HEK293 (cell line): ENCODE measurements around the gene TWSG1.

Source experiments
- CTCF ChIA-PET: fragments of 350-600 bp; formaldehyde crosslinking; extraction: SDS; loops from one replicate; lab custom pipeline; 2021; ENCODE audit warnings: antibody characterized with exemption; lab: Yijun Ruan, JAX
- POLR2A ChIA-PET: fragments of 300-600 bp; formaldehyde crosslinking; extraction: SDS; loops from one replicate; lab custom pipeline; 2020; ENCODE audit warnings: antibody characterized with exemption, inconsistent platforms; lab: Yijun Ruan, JAX
- H3K27ac ChIP-seq: fragments of 200-500 bp; sonication (Bioruptor generic); 2 replicates; pipeline ENCODE4 v1.5.1; 2014; ENCODE audit warnings: low read depth, low read length, control low read depth, inconsistent platforms; ENCODE audit errors: extremely low read depth
- H3K36me3 ChIP-seq, 2 experiments: fragments of 200-500 bp in 1 of 2; sonication (Bioruptor generic) in 1 of 2; 1 replicate in 1 of 2; 2 replicates in 1 of 2; pipeline ENCODE4 v1.5.1; 2014 to 2017; ENCODE audit warnings: inconsistent platforms in 2 of 2, low read length in 2 of 2; ENCODE audit not compliant: control insufficient read depth in 2 of 2, insufficient read depth in 1 of 2
- H3K4me1 ChIP-seq: fragments of 200-500 bp; sonication (Bioruptor generic); 2 replicates; pipeline ENCODE4 v1.5.1; 2014; ENCODE audit warnings: mild to moderate bottlenecking, low read length, inconsistent platforms; ENCODE audit not compliant: control insufficient read depth, insufficient read depth
- H3K4me3 ChIP-seq: 2 replicates; pipeline ENCODE4 v1.5.1; 2011; ENCODE audit warnings: low read depth, mild to moderate bottlenecking, control low read depth, low read length, moderate library complexity
- H3K9me3 ChIP-seq: fragments of 200-500 bp; sonication (Bioruptor generic); 2 replicates; pipeline ENCODE4 v1.5.1; 2014; ENCODE audit warnings: low read depth, low read length, inconsistent platforms; ENCODE audit not compliant: control insufficient read depth, insufficient read depth
- BCL6B ChIP-seq: fragments of 450-650 bp; formaldehyde crosslinking; IDR thresholded peaks from 2 replicates; pipeline ENCODE4 v1.5.1; 2017; ENCODE audit warnings: missing biosample characterization, missing genetic modification characterization
- GLI2 ChIP-seq: fragments of 450-650 bp; formaldehyde crosslinking; IDR thresholded peaks from 2 replicates; pipeline ENCODE4; 2017; ENCODE audit warnings: missing biosample characterization, missing genetic modification characterization, low read depth, borderline replicate concordance
- GLIS1 ChIP-seq: fragments of 450-650 bp; formaldehyde crosslinking; IDR thresholded peaks from 2 replicates; pipeline ENCODE4 v1.5.1; 2016; ENCODE audit warnings: missing biosample characterization, missing genetic modification characterization
- PRDM4 ChIP-seq: fragments of 450-650 bp; formaldehyde crosslinking; IDR thresholded peaks from 2 replicates; pipeline ENCODE4 v1.5.1; 2017; ENCODE audit warnings: missing biosample characterization, missing genetic modification characterization
- REPIN1 ChIP-seq: fragments of 450-650 bp; formaldehyde crosslinking; IDR thresholded peaks from 2 replicates; pipeline ENCODE4 v1.5.1; 2017; ENCODE audit warnings: missing biosample characterization, missing genetic modification characterization, low read depth
- YY1 ChIP-seq: fragments of 450-650 bp; formaldehyde crosslinking; IDR thresholded peaks from 2 replicates; pipeline ENCODE4 v1.5.1; 2018; ENCODE audit warnings: missing biosample characterization, missing genetic modification characterization
- ZEB2 ChIP-seq: fragments of 450-650 bp; formaldehyde crosslinking; IDR thresholded peaks from 2 replicates; pipeline ENCODE4 v1.5.1; 2016; ENCODE audit warnings: missing biosample characterization, missing genetic modification characterization
- ZFP3 ChIP-seq: fragments of 450-650 bp; formaldehyde crosslinking; IDR thresholded peaks from 2 replicates; pipeline ENCODE4 v1.5.1; 2016; ENCODE audit warnings: low read depth, missing biosample characterization, missing genetic modification characterization
- ZNF140 ChIP-seq: fragments of 450-650 bp; formaldehyde crosslinking; IDR thresholded peaks from 2 replicates; pipeline ENCODE4 v1.5.1; 2016; ENCODE audit warnings: missing biosample characterization, missing genetic modification characterization
- ZNF16 ChIP-seq: fragments of 450-650 bp; formaldehyde crosslinking; IDR thresholded peaks from 2 replicates; pipeline ENCODE4 v1.5.1; 2016; ENCODE audit warnings: low read depth, missing biosample characterization, missing genetic modification characterization
- ZNF26 ChIP-seq: fragments of 450-650 bp; formaldehyde crosslinking; IDR thresholded peaks from 2 replicates; pipeline ENCODE4 v1.5.1; 2016; ENCODE audit warnings: missing biosample characterization, missing genetic modification characterization
- ZNF335 ChIP-seq: fragments of 450-650 bp; formaldehyde crosslinking; conservative IDR thresholded peaks from 2 replicates; pipeline ENCODE4 v1.5.1; 2016; ENCODE audit warnings: missing biosample characterization, missing genetic modification characterization
- ZNF544 ChIP-seq: fragments of 450-650 bp; formaldehyde crosslinking; IDR thresholded peaks from 2 replicates; pipeline ENCODE4 v1.5.0; 2017; ENCODE audit warnings: missing biosample characterization, missing genetic modification characterization
- ZNF660 ChIP-seq: fragments of 450-650 bp; IDR thresholded peaks from 2 replicates; pipeline ENCODE4 v1.5.1; 2018; ENCODE audit warnings: missing biosample characterization, mild to moderate bottlenecking, missing genetic modification characterization
- ZNF692 ChIP-seq: fragments of 450-650 bp; formaldehyde crosslinking; IDR thresholded peaks from 2 replicates; pipeline ENCODE4 v1.5.1; 2016; ENCODE audit warnings: missing biosample characterization, missing genetic modification characterization
- ZNF843 ChIP-seq: fragments of 450-650 bp; formaldehyde crosslinking; IDR thresholded peaks from 2 replicates; pipeline ENCODE4 v1.5.1; 2016; ENCODE audit warnings: missing biosample characterization, missing genetic modification characterization
- ZSCAN23 ChIP-seq: fragments of 450-650 bp; formaldehyde crosslinking; IDR thresholded peaks from 2 replicates; pipeline ENCODE4 v1.5.1; 2016; ENCODE audit warnings: missing biosample characterization, missing genetic modification characterization
- ZSCAN30 ChIP-seq: fragments of 450-650 bp; IDR thresholded peaks from 2 replicates; pipeline ENCODE4 v1.5.1; 2018; ENCODE audit warnings: missing biosample characterization, mild to moderate bottlenecking, missing genetic modification characterization, moderate library complexity
- ZXDB ChIP-seq: fragments of 450-650 bp; formaldehyde crosslinking; IDR thresholded peaks from 2 replicates; pipeline ENCODE4 v1.5.1; 2016; ENCODE audit warnings: missing biosample characterization, missing genetic modification characterization
- TF ChIP-seq, protein P1 (sequence below): fragments of 450-650 bp; formaldehyde crosslinking; IDR thresholded peaks from 2 replicates; pipeline ENCODE4 v1.5.1; 2016; ENCODE audit warnings: missing biosample characterization, missing genetic modification characterization

The TWSG1 gene

GRCh38 chr18:9437672-9438071, 103.1 kb downstream of the TWSG1 start:
- H3K27ac ChIP-seq: no peak overlapping the region
- ChIA-PET POLR2A (no interaction called here), CTCF (interaction anchor here (0.7 to 0.9 kb wide), 2 partner anchors 117 to 128 kb away, joined by 3 to 6 read pairs; no protein-coding TSS in a partner anchor)
- TF ChIP-seq ZNF140 (tag by site-specific recombination) (no peak), ZNF16 (tag by site-specific recombination) (no peak), BCL6B (tag by site-specific recombination) (no peak), ZFP3 (tag by site-specific recombination) (no peak), ZNF843 (tag by site-specific recombination) (no peak), ZSCAN23 (tag by site-specific recombination) (no peak), ZNF692 (tag by site-specific recombination) (no peak), REPIN1 (no peak), ZXDB (tag by site-specific recombination) (no peak), YY1 (tag by site-specific recombination) (no peak), ZNF26 (tag by site-specific recombination) (no peak), PRDM4 (tag by site-specific recombination) (no peak), ZEB2 (tag by site-specific recombination) (no peak), ZSCAN30 (tag by site-specific recombination) (no peak), GLIS1 (tag by site-specific recombination) (no peak), ZNF544 (tag by site-specific recombination) (no peak), ZNF660 (tag by site-specific recombination) (no peak), GLI2 (tag by site-specific recombination) (no peak), ZNF335 (tag by site-specific recombination) (no peak)
- TF ChIP-seq, protein P1, sequence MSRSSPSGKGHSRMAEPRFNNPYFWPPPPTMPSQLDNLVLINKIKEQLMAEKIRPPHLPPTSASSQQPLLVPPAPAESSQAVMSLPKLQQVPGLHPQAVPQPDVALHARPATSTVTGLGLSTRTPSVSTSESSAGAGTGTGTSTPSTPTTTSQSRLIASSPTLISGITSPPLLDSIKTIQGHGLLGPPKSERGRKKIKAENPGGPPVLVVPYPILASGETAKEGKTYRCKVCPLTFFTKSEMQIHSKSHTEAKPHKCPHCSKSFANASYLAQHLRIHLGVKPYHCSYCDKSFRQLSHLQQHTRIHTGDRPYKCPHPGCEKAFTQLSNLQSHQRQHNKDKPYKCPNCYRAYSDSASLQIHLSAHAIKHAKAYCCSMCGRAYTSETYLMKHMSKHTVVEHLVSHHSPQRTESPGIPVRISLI (tag by site-specific recombination): no peak
- H3K36me3 ChIP-seq: no peaks in the 10 kb centered on the region
- no peak overlapping the region for H3K4me3 ChIP-seq
- H3K4me1 ChIP-seq: no peaks in the 10 kb centered on the region
- H3K9me3 ChIP-seq: no peaks in the 10 kb centered on the region
